Tibial nerve (tissue), 4 donors: ENCODE measurements around the gene TRAF7.

Experiments used
- EP300 ChIP-seq, 2 donors: sonication (generic); formaldehyde crosslinking; IDR thresholded peaks; one replicate each; pipeline ENCODE4 v1.6.1; 2017; ENCODE audit warnings: antibody characterized with exemption in 2 of 2, mild to moderate bottlenecking in 1 of 2
- POLR2A ChIP-seq, 2 donors: fragments of 450-650 bp; IDR thresholded peaks; one replicate each; pipeline ENCODE4 v1.6.1; 2017; ENCODE audit warnings: antibody characterized with exemption in 2 of 2, mild to moderate bottlenecking in 2 of 2, moderate library complexity in 2 of 2
- TF ChIP-seq, protein P1 (sequence below), 5 experiments: fragments of 200-600 bp in 3 of 5; fragments of 450-650 bp in 2 of 5; sonication (generic) in 3 of 5; IDR thresholded peaks; one replicate each; pipeline ENCODE4 v1.5.1; 2016 to 2019; ENCODE audit warnings: antibody characterized with exemption in 5 of 5, mild to moderate bottlenecking in 3 of 5, moderate library complexity in 2 of 5

DNA sequence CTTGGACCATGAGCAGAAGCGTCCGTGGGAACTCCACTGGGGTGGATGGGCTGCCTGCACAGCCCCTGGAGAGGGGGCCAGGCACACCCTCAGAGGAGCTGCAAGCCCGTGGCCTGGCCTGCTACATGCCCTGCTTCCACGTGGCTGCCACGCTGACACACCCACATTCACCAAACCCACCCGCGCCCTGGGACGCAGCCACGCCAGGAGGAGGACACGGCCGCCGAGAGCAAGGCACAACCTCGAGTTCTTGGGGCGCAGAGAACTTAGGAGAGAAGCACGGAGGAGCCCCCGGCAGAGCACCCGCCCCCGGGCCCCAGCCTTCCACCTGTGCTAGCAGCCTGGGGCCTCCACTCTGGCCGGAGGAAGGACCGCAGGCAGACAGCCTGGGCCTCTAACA lies 22.0 kb downstream of the TRAF7 start:
- TF ChIP-seq, protein P1, sequence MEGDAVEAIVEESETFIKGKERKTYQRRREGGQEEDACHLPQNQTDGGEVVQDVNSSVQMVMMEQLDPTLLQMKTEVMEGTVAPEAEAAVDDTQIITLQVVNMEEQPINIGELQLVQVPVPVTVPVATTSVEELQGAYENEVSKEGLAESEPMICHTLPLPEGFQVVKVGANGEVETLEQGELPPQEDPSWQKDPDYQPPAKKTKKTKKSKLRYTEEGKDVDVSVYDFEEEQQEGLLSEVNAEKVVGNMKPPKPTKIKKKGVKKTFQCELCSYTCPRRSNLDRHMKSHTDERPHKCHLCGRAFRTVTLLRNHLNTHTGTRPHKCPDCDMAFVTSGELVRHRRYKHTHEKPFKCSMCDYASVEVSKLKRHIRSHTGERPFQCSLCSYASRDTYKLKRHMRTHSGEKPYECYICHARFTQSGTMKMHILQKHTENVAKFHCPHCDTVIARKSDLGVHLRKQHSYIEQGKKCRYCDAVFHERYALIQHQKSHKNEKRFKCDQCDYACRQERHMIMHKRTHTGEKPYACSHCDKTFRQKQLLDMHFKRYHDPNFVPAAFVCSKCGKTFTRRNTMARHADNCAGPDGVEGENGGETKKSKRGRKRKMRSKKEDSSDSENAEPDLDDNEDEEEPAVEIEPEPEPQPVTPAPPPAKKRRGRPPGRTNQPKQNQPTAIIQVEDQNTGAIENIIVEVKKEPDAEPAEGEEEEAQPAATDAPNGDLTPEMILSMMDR (IDR thresholded peaks at IDR 0.05) = no peak
- TF ChIP-seq EP300 (IDR thresholded peaks at IDR 0.05) (no peak), POLR2A (IDR thresholded peaks at IDR 0.05) (no peak)
